IMR-90 (cell line): ENCODE results near the gene DNMT3A. TPM values are rescaled to one million over a fixed set of nuclear protein-coding genes. Genes with fewer than 3 reads are reported as not detected.

Source experiments
- ATAC-seq: fragments of 200-7000 bp; cut with Tn5 transposase; 2 replicates; pipeline ENCODE4 v1.9.1; 2020; ENCODE audit warnings: low read depth, mild to moderate bottlenecking, moderate library complexity
- BruUV-seq: library from RNA; stranded (reverse); fragments of 400-500 nt; replicated peaks from 2 replicates; lab custom pipeline; 2021; lab: Mats Ljungman, UMichigan
- CTCF ChIA-PET: fragments of 300-600 bp; formaldehyde crosslinking; extraction: SDS; loops from one replicate; lab custom pipeline; 2021; ENCODE audit warnings: antibody characterized with exemption; lab: Yijun Ruan, JAX
- POLR2A ChIA-PET: fragments of 300-600 bp; sonication (Branson Sonifier 250); formaldehyde crosslinking; loops from one replicate; lab custom pipeline; 2022; ENCODE audit warnings: antibody characterized with exemption; ENCODE audit not compliant: unreplicated experiment; lab: Charles Lee
- DNase-seq: peaks from one replicate; pipeline ENCODE4 v3.0.0; 2013
- H2AFZ ChIP-seq: replicated peaks from 2 replicates; pipeline ENCODE3; 2013; ENCODE audit warnings: low read length, mild to moderate bottlenecking; ENCODE audit not compliant: poor library complexity
- H2AK5ac ChIP-seq: 2 replicates; pipeline ENCODE4 v1.6.1; 2013; ENCODE audit warnings: low read depth, low read length, inconsistent platforms
- H2AK9ac ChIP-seq: replicated peaks from 2 replicates; pipeline ENCODE3; 2013; ENCODE audit warnings: mild to moderate bottlenecking, low read depth, low read length, moderate library complexity; ENCODE audit not compliant: poor library complexity
- H2BK120ac ChIP-seq: 2 replicates; pipeline ENCODE4 v1.6.1; 2013; ENCODE audit warnings: low read depth, low read length, inconsistent platforms
- H2BK15ac ChIP-seq: 3 replicates; pipeline ENCODE4 v1.6.1; 2013; ENCODE audit warnings: low read depth, low read length, inconsistent platforms
- H2BK20ac ChIP-seq: 2 replicates; pipeline ENCODE4 v1.6.1; 2013; ENCODE audit warnings: low read depth, mild to moderate bottlenecking, inconsistent platforms, low read length, moderate library complexity
- H2BK5ac ChIP-seq: 2 replicates; pipeline ENCODE4 v1.6.1; 2013; ENCODE audit warnings: mild to moderate bottlenecking, low read depth, low read length, inconsistent platforms; ENCODE audit not compliant: poor library complexity, severe bottlenecking
- H3K14ac ChIP-seq: replicated peaks from 2 replicates; pipeline ENCODE4 v1.6.1; 2013; ENCODE audit warnings: low read depth, low read length, inconsistent platforms
- H3K18ac ChIP-seq: 2 replicates; pipeline ENCODE4 v1.6.1; 2013; ENCODE audit warnings: low read depth, low read length, control low read depth
- H3K23ac ChIP-seq: 2 replicates; pipeline ENCODE4 v1.6.1; 2013; ENCODE audit warnings: low read depth, low read length, inconsistent platforms
- H3K27ac ChIP-seq: 2 replicates; pipeline ENCODE4 v1.5.1; 2013; ENCODE audit warnings: mild to moderate bottlenecking, control low read depth, low read length; ENCODE audit not compliant: insufficient read depth
- H3K27me3 ChIP-seq: 2 replicates; pipeline ENCODE4 v1.6.1; 2013; ENCODE audit warnings: low read length; ENCODE audit not compliant: control insufficient read depth, insufficient read depth
- H3K36me3 ChIP-seq: 2 replicates; pipeline ENCODE4 v1.6.1; 2013; ENCODE audit warnings: low read length, mixed read lengths; ENCODE audit not compliant: control insufficient read depth, insufficient read depth
- H3K4ac ChIP-seq: 2 replicates; pipeline ENCODE4 v1.6.1; 2013; ENCODE audit warnings: low read depth, low read length, inconsistent platforms
- H3K4me1 ChIP-seq: 2 replicates; pipeline ENCODE4 v1.6.1; 2013; ENCODE audit warnings: low read length, mixed read lengths; ENCODE audit not compliant: control insufficient read depth, insufficient read depth
- H3K4me2 ChIP-seq: 2 replicates; pipeline ENCODE4 v1.6.1; 2013; ENCODE audit warnings: low read depth, mild to moderate bottlenecking, control low read depth, low read length, moderate library complexity
- H3K4me3 ChIP-seq: 2 replicates; pipeline ENCODE4 v1.5.1; 2013; ENCODE audit warnings: low read depth, mild to moderate bottlenecking, control low read depth, low read length, moderate library complexity; ENCODE audit not compliant: insufficient read depth
- H3K56ac ChIP-seq: 2 replicates; pipeline ENCODE4 v1.6.1; 2013; ENCODE audit warnings: low read length, inconsistent platforms; ENCODE audit not compliant: insufficient read depth; ENCODE audit errors: extremely low read depth
- H3K79me1 ChIP-seq, 2 experiments: 2 replicates each; pipeline ENCODE4 v1.6.1; 2013; ENCODE audit warnings: low read length in 2 of 2, inconsistent platforms in 1 of 2, low read depth in 1 of 2
- H3K9ac ChIP-seq: 2 replicates; pipeline ENCODE4 v1.6.1; 2013; ENCODE audit warnings: low read depth, low read length, control low read depth
- H3K9me1 ChIP-seq: 2 replicates; pipeline ENCODE4 v1.6.1; 2013; ENCODE audit warnings: low read length, inconsistent platforms; ENCODE audit not compliant: insufficient read depth
- H3K9me3 ChIP-seq: 2 replicates; pipeline ENCODE4 v1.6.1; 2013; ENCODE audit warnings: low read length; ENCODE audit not compliant: control insufficient read depth, insufficient read depth
- H4K20me1 ChIP-seq: 2 replicates; pipeline ENCODE4 v1.6.1; 2013; ENCODE audit warnings: low read length, inconsistent platforms; ENCODE audit not compliant: insufficient read depth
- H4K5ac ChIP-seq: 2 replicates; pipeline ENCODE4 v1.6.1; 2013; ENCODE audit warnings: mild to moderate bottlenecking, low read depth, low read length, control low read depth
- H4K8ac ChIP-seq, 2 experiments: 2 replicates each; pipeline ENCODE4 v1.6.1; 2013; ENCODE audit warnings: low read depth in 2 of 2, low read length in 2 of 2, control low read depth in 1 of 2, inconsistent platforms in 1 of 2
- H4K91ac ChIP-seq: 2 replicates; pipeline ENCODE4 v1.6.1; 2013; ENCODE audit warnings: low read depth, low read length, inconsistent platforms; ENCODE audit not compliant: insufficient read depth
- BHLHE40 ChIP-seq: fragments of 150-350 bp; IDR thresholded peaks from 2 replicates; pipeline ENCODE4 v1.6.1; 2016; ENCODE audit warnings: mild to moderate bottlenecking, low read depth, low read length
- CEBPB ChIP-seq: IDR thresholded peaks from 2 replicates; pipeline ENCODE4 v1.6.1; 2012; ENCODE audit warnings: low read depth, low read length, improper control_type of control experiment
- CHD1 ChIP-seq: IDR thresholded peaks from 2 replicates; pipeline ENCODE4 v1.6.1; 2012; ENCODE audit warnings: low read depth, low read length, improper control_type of control experiment
- FOS ChIP-seq: fragments of 150-350 bp; IDR thresholded peaks from 2 replicates; pipeline ENCODE4 v1.6.1; 2016; ENCODE audit warnings: low read depth, low read length
- MAFK ChIP-seq: IDR thresholded peaks from 2 replicates; pipeline ENCODE4 v1.6.1; 2012; ENCODE audit warnings: low read depth, low read length, improper control_type of control experiment
- MAZ ChIP-seq: IDR thresholded peaks from 2 replicates; pipeline ENCODE4 v1.6.1; 2012; ENCODE audit warnings: low read depth, mild to moderate bottlenecking, low read length, improper control_type of control experiment, moderate library complexity, borderline replicate concordance
- MXI1 ChIP-seq: IDR thresholded peaks from 2 replicates; pipeline ENCODE4 v1.6.1; 2012; ENCODE audit warnings: low read depth, mild to moderate bottlenecking, low read length, moderate library complexity, borderline replicate concordance
- NFE2L2 ChIP-seq: fragments of 150-350 bp; IDR thresholded peaks from 2 replicates; pipeline ENCODE4 v1.6.1; 2016; ENCODE audit warnings: low read depth, mild to moderate bottlenecking, low read length
- POLR2A ChIP-seq: IDR thresholded peaks from 2 replicates; pipeline ENCODE4 v1.6.1; 2012; ENCODE audit warnings: mild to moderate bottlenecking, low read depth, low read length
- RAD21 ChIP-seq: IDR thresholded peaks from 2 replicates; pipeline ENCODE4 v1.6.1; 2012; ENCODE audit warnings: low read length, improper control_type of control experiment
- RCOR1 ChIP-seq: IDR thresholded peaks from 2 replicates; pipeline ENCODE4 v1.6.1; 2012; ENCODE audit warnings: mild to moderate bottlenecking, low read length, improper control_type of control experiment; ENCODE audit not compliant: insufficient replicate concordance
- RFX5 ChIP-seq: IDR thresholded peaks from 2 replicates; pipeline ENCODE4 v1.8.0; 2012; ENCODE audit warnings: low read depth, mild to moderate bottlenecking, low read length, moderate library complexity
- SMC3 ChIP-seq: fragments of 150-350 bp; IDR thresholded peaks from 2 replicates; pipeline ENCODE4 v1.6.1; 2016; ENCODE audit warnings: low read depth, mild to moderate bottlenecking, antibody characterized with exemption, low read length, moderate library complexity
- WGBS, 2 experiments: methylation state at CpG; one replicate each; pipeline versions ENCODE4 v1.1.5 to v1.1.7; 2013; ENCODE audit warnings: missing lambda C conversion rate in 2 of 2; ENCODE audit not compliant: insufficient read length in 1 of 2; ENCODE audit errors: extremely low coverage in 2 of 2; 5-methylcytosine and 5-hydroxymethylcytosine counted together
- dilution Hi-C: fragments of 300-500 bp; cut with HindIII; formaldehyde crosslinking; loops from one replicate; pipeline ENCODE4 v1.14.3; 2018; ENCODE audit warnings: low sequenced_read_pairs; ENCODE audit not compliant: unreplicated experiment
- in situ Hi-C: fragments of 300-500 bp; cut with MboI; formaldehyde crosslinking; loops from 3 replicates; pipeline ENCODE4 v1.14.3; 2019; ENCODE audit warnings: low sequenced_read_pairs, inconsistent platforms, mixed read lengths
- intact Hi-C: fragments of 100-400 bp; cut with micrococcal nuclease; formaldehyde crosslinking; loops from 2 replicates; pipeline ENCODE4 v1.10.0; 2022
- polyA plus RNA-seq, 3 experiments: library from polyadenylated mRNA; depleted of rRNA; stranded (reverse); fragments of >200 nt; gene quantifications; 2 replicates each; pipeline ENCODE4 v1.2.3, GENCODE V29; 2012; ENCODE audit warnings: low replicate concordance in 1 of 3
- total RNA-seq: library from RNA; depleted of rRNA; stranded (reverse); fragments of >200 nt; gene quantifications from 2 replicates; pipeline ENCODE4 v1.2.3, GENCODE V29; 2012
- TF ChIP-seq, protein P1 (sequence below): conservative IDR thresholded peaks from 2 replicates; pipeline ENCODE4 v1.5.1; 2012; ENCODE audit warnings: mild to moderate bottlenecking, low read depth, low read length, improper control_type of control experiment
- TF ChIP-seq, protein P2 (sequence below): fragments of 150-350 bp; IDR thresholded peaks from 2 replicates; pipeline ENCODE4 v1.6.1; 2017; ENCODE audit warnings: mild to moderate bottlenecking, antibody characterized with exemption, low read length, low read depth
- TF ChIP-seq, protein P3 (sequence below): fragments of 150-350 bp; IDR thresholded peaks from 2 replicates; pipeline ENCODE4 v1.6.1; 2016; ENCODE audit warnings: low read depth, mild to moderate bottlenecking, low read length, moderate library complexity, borderline replicate concordance

DNMT3A gene
- total and polyA plus RNA-seq, 2 of the 4 experiments (the other 2 are of a cell fraction), result 4.4 to 9.7 TPM

DNA sequence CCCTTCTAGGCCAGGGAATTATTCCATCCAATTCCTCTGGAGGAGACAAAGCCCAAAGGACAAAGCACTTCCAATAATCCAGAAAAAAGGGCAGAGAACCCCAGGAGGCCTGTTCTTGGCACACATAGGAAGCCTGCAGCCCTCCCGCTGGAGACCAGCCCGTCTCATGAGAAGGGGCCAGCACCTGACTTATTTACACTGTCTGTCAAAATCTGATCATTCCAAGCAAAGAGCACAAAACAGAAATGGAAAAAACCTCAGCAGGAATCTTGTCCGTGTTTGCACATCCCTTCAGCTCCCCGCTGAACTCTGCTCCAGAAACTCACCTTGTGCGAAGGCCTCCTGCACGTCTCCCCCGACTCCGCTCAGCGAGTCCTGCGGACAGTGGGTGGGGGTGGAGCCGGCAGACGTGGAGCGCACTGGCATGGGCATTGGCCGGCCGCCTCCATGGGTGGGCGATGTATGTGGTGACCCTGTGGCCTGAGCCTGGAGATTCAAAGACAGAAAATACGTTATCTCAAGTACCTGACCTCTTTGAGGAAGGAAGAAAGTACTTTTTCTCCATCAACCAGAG, 46.2 kb upstream of the DNMT3A start:
- Histone ChIP-seq H3K27ac (no peak overlapping the region), H4K8ac (no peak overlapping the region), H3K4me2 (no peak overlapping the region), H2BK15ac (no peak overlapping the region), H3K9ac (no peak overlapping the region), H3K14ac (no peak overlapping the region), H2AFZ (no peak overlapping the region), H3K4ac (no peak overlapping the region), H3K4me3 (no peak overlapping the region), H3K23ac (no peak overlapping the region), H3K9me1 (no peaks in the 10 kb centered on the region), H4K20me1 (no peaks in the 10 kb centered on the region), H4K91ac (no peak overlapping the region), H2AK9ac (no peak overlapping the region), H2AK5ac (no peak overlapping the region), H3K79me1 (no peaks in the 10 kb centered on the region), H3K9me3 (no peaks in the 10 kb centered on the region), H4K5ac (no peak overlapping the region), H3K18ac (no peak overlapping the region), H2BK120ac (no peak overlapping the region), H3K4me1 (no peaks in the 10 kb centered on the region), H2BK5ac (no peak overlapping the region), H2BK20ac (no peak overlapping the region), H3K36me3 (no peaks in the 10 kb centered on the region), H3K56ac (no peak overlapping the region), H3K27me3 (no peaks in the 10 kb centered on the region)
- dilution Hi-C loops (no loop called here), in situ Hi-C loops (no loop called here), intact Hi-C loops (no loop called here)
- ChIA-PET CTCF (no interaction called here), POLR2A (interaction anchor here (0.6 kb wide), 1 partner anchor 59 kb away, joined by 9 read pairs; no protein-coding TSS in a partner anchor)
- DNase-seq (no peak), ATAC-seq (no peak)
- BruUV-seq, result no TSS peak
- 92% methylated on average over 2 of the region's 17 CpGs; no CpG with 5 or more reads in 1 of the 2 experiments for WGBS, 2 experiments
- no peak for TF ChIP-seq CEBPB
- TF ChIP-seq RAD21, result no peak
- no peak for TF ChIP-seq RCOR1
- TF ChIP-seq, protein P1, sequence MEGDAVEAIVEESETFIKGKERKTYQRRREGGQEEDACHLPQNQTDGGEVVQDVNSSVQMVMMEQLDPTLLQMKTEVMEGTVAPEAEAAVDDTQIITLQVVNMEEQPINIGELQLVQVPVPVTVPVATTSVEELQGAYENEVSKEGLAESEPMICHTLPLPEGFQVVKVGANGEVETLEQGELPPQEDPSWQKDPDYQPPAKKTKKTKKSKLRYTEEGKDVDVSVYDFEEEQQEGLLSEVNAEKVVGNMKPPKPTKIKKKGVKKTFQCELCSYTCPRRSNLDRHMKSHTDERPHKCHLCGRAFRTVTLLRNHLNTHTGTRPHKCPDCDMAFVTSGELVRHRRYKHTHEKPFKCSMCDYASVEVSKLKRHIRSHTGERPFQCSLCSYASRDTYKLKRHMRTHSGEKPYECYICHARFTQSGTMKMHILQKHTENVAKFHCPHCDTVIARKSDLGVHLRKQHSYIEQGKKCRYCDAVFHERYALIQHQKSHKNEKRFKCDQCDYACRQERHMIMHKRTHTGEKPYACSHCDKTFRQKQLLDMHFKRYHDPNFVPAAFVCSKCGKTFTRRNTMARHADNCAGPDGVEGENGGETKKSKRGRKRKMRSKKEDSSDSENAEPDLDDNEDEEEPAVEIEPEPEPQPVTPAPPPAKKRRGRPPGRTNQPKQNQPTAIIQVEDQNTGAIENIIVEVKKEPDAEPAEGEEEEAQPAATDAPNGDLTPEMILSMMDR, result no peak
- TF ChIP-seq NFE2L2, result no peak
- TF ChIP-seq CHD1, result no peak
- TF ChIP-seq RFX5, result no peak
- no peak for TF ChIP-seq MAFK
- TF ChIP-seq, protein P2, sequence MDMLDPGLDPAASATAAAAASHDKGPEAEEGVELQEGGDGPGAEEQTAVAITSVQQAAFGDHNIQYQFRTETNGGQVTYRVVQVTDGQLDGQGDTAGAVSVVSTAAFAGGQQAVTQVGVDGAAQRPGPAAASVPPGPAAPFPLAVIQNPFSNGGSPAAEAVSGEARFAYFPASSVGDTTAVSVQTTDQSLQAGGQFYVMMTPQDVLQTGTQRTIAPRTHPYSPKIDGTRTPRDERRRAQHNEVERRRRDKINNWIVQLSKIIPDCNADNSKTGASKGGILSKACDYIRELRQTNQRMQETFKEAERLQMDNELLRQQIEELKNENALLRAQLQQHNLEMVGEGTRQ, result no peak
- no peak for TF ChIP-seq SMC3
- TF ChIP-seq, protein P3, sequence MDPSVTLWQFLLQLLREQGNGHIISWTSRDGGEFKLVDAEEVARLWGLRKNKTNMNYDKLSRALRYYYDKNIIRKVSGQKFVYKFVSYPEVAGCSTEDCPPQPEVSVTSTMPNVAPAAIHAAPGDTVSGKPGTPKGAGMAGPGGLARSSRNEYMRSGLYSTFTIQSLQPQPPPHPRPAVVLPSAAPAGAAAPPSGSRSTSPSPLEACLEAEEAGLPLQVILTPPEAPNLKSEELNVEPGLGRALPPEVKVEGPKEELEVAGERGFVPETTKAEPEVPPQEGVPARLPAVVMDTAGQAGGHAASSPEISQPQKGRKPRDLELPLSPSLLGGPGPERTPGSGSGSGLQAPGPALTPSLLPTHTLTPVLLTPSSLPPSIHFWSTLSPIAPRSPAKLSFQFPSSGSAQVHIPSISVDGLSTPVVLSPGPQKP, result no peak
- TF ChIP-seq FOS, result no peak
- no peak for TF ChIP-seq MXI1
- TF ChIP-seq BHLHE40, result no peak
- TF ChIP-seq MAZ, result no peak
- no peak for TF ChIP-seq POLR2A
